Esophagus mucosa (tissue), 1 donor: ENCODE results near the gene UBE2D2. TPM values are rescaled to one million over a fixed set of nuclear protein-coding genes. Genes with fewer than 3 reads are reported as not detected.

Source experiments
- ATAC-seq: fragments of 200-7000 bp; cut with Tn5 transposase; one replicate; pipeline ENCODE4 v1.9.1; 2020
- total RNA-seq: library from RNA; stranded (reverse); gene quantifications from one replicate; pipeline ENCODE4 v1.2.4, GENCODE V29; 2023
- donor health status: DM: yes; HTN: yes; CAD: no.

Gene UBE2D2
- total RNA-seq, 1 donor from 2014 or later = 119 TPM

DNA sequence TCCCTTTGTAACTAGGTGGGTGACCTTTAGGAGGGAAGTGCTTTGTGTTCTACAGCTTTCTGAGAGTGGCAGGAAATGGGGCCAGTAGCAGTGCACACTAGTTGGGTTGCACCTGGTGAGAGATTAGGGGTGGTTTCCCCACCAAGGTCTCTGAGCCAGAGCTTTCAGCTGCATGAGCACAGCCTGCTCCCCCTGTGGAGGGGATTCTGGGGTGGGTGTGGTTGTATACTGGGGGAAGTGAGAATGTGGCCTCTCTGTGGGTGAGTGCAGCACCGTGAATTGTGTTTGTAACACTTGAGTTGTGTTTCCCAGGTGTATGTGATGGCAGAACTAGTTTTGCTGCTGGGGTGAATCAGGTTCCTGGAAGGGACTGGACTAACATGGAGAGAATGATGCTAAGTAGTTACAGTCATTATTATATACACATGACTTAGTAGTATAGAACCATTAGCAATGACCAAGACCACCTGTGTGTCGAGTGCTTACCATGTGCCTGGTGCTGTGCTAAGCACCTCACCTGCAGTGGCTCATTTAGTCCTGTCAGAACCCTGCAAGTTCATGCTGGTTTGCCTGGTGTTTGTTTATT lies 75.2 kb downstream of the UBE2D2 start:
- ATAC-seq = peak; percentile 48

DNA sequence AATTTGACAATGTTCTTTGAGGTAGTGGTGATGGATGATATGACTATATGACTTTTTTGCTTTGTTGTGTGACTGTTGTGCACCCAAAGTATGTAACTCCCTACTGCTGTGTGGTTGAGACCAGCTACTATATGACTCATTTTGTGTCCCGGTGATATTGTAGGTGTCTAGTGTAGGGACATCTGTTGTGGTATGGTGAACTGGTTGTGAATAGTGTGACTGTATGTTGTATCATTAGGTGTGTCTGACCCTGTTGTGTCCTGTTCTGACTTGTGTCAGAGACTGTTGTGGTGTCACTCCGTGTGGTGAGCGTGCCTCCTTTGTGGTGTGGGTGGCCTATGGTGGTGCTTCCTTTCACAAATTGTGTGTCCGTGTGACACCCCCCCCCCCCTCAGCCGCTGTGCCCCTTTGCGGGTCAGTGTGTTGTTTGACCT lies 75.9 kb downstream of the UBE2D2 start:
- ATAC-seq = peak; percentile 52

DNA sequence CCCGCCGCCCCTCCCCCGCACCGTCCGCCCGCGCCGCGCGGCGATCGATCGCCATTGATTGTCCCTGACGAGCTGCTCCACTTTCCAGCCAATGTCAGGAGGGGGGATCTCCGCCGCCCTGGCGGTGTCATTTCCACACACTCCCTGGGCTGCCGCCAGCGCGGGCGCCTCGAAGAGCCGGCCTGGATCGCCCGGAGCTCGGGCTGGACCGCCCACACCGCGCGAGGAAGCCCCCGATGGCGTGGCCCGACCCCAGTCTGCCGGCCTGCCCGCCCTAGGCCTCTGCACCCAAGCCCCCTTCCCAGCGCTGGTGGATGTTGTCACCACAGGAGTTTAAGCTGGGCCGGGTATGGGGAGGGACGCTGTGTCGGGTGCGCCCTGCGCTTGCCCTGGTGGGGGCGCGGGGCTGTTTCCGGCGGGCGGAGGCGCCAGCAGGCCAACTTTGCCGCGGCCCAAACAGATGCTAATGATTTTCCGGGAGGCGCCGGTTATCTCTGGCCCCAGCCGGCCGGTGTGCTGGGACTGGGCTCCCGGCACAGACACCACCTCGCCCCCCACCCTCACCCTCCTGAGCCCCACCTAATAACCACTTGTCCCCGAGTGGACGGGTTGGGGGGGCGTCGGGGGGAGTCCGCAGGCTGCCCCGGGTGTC lies 76.4 kb downstream of the UBE2D2 start:
- ATAC-seq = peak; percentile 46

GRCh38 chr5:139638090-139638735 lies 77.1 kb downstream of the UBE2D2 start:
- ATAC-seq = peak; percentile 43

- no peak for ATAC-seq
Observed at GRCh38 chr5:139638736-139639618, 77.8 kb downstream of the UBE2D2 start.

GRCh38 chr5:139639619-139640380 lies 78.7 kb downstream of the UBE2D2 start:
- no peak for ATAC-seq

- ATAC-seq = no peak
Observed at GRCh38 chr5:139640421-139641115, 79.4 kb downstream of the UBE2D2 start.

- ATAC-seq = no peak
Observed at GRCh38 chr5:139641116-139642080, 80.3 kb downstream of the UBE2D2 start.

- ATAC-seq = no peak
Observed at GRCh38 chr5:139642213-139642612, 81.1 kb downstream of the UBE2D2 start.

GRCh38 chr5:139642891-139643871 lies 82.0 kb downstream of the UBE2D2 start:
- ATAC-seq = peak; percentile 69

- ATAC-seq = no peak
Observed at GRCh38 chr5:139644001-139644456, 82.9 kb downstream of the UBE2D2 start.

GRCh38 chr5:139644646-139645429 lies 83.7 kb downstream of the UBE2D2 start:
- no peak for ATAC-seq

- ATAC-seq = no peak
Observed at GRCh38 chr5:139645430-139645871, 84.3 kb downstream of the UBE2D2 start.

- no peak for ATAC-seq
Observed at GRCh38 chr5:139646111-139646510, 85.0 kb downstream of the UBE2D2 start.

DNA sequence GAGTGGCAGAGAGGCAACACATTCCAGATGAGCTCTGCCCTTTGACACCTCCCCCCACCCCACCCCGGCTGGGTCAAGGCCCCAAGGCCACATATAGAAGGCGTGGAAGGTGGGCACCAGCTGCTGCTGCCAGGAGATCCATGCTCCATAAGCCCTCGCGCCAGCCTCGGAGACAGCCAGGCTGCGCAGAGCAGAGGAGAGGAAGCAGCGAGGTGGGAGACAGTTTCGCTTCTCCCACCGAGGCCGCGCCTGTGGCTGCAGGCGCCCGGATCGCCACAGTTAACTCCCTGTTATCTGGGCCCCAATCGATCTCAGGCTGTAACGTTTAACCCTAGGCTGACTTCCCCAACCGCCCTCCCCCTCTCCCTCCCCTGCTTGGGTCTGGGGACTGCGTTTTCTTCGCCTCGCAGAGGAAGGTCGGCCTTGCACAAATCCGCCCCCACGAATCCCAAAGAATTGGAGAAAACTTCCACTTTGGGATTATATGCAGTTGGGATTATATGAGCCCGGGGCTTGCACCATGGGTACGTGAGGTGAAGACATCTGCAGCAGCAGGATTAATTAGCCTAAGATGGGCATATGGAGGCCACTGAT lies 85.9 kb downstream of the UBE2D2 start:
- ATAC-seq = no peak

GRCh38 chr5:139647506-139648204 lies 86.5 kb downstream of the UBE2D2 start:
- no peak for ATAC-seq
